DOHH2 (cell line): ENCODE measurements around the gene MMEL1.

Experiments
- H3F3A ChIP-seq: fragments of 200-600 bp; sonication (generic), shearing (Covaris generic); 2 replicates; pipeline ENCODE4 v1.6.0; 2016; ENCODE audit warnings: antibody characterized with exemption, mild to moderate bottlenecking; ENCODE audit not compliant: control insufficient read depth, insufficient read depth
- H3K27ac ChIP-seq: fragments of 200-600 bp; sonication (generic); 2 replicates; pipeline ENCODE4 v1.5.1; 2014; ENCODE audit warnings: low read depth, mild to moderate bottlenecking, low read length, moderate library complexity
- H3K27me3 ChIP-seq: fragments of 200-600 bp; sonication (generic); 2 replicates; pipeline ENCODE4 v1.6.1; 2014; ENCODE audit warnings: mild to moderate bottlenecking, low read length, mixed read lengths; ENCODE audit not compliant: control insufficient read depth
- H3K36me3 ChIP-seq: fragments of 200-600 bp; sonication (generic); 2 replicates; pipeline ENCODE4 v1.6.1; 2014; ENCODE audit warnings: mild to moderate bottlenecking, low read length, moderate library complexity, mixed read lengths; ENCODE audit not compliant: control insufficient read depth
- H3K4me1 ChIP-seq: fragments of 200-600 bp; sonication (generic); 2 replicates; pipeline ENCODE4 v1.6.1; 2014; ENCODE audit warnings: mild to moderate bottlenecking, low read length, mixed read lengths; ENCODE audit not compliant: control insufficient read depth
- H3K4me2 ChIP-seq: fragments of 200-600 bp; sonication (generic); 2 replicates; pipeline ENCODE4 v1.6.0; 2014; ENCODE audit warnings: mild to moderate bottlenecking, low read length, moderate library complexity
- H3K4me3 ChIP-seq: fragments of 200-600 bp; sonication (generic); 2 replicates; pipeline ENCODE4 v1.5.1; 2014; ENCODE audit warnings: mild to moderate bottlenecking, low read length, mixed read lengths
- H3K79me2 ChIP-seq: fragments of 200-600 bp; sonication (generic); 2 replicates; pipeline ENCODE4 v1.6.1; 2014; ENCODE audit warnings: mild to moderate bottlenecking, low read length, mixed read lengths; ENCODE audit not compliant: control insufficient read depth
- H3K9me2 ChIP-seq: fragments of 200-600 bp; sonication (generic); replicated peaks from 2 replicates; pipeline ENCODE4 v1.6.1; 2014; ENCODE audit warnings: mild to moderate bottlenecking, low read length, mixed read lengths; ENCODE audit not compliant: control insufficient read depth
- H3K9me3 ChIP-seq: fragments of 200-600 bp; sonication (generic); 2 replicates; pipeline ENCODE4 v1.6.1; 2014; ENCODE audit warnings: antibody characterized with exemption, low read length, mixed read lengths; ENCODE audit not compliant: control insufficient read depth, insufficient read depth
- H4K20me1 ChIP-seq: fragments of 200-600 bp; sonication (generic); 2 replicates; pipeline ENCODE4 v1.6.0; 2014; ENCODE audit warnings: low read depth, mild to moderate bottlenecking, antibody characterized with exemption, low read length, moderate library complexity; ENCODE audit not compliant: control insufficient read depth, insufficient read depth
- EZH2phosphoT487 ChIP-seq: fragments of 200-600 bp; sonication (generic); IDR thresholded peaks from 2 replicates; pipeline ENCODE4 v1.6.1; 2017; ENCODE audit warnings: borderline replicate concordance, mild to moderate bottlenecking, antibody characterized with exemption, low read length, moderate library complexity, mixed read lengths
- TF ChIP-seq, protein P1 (sequence below): fragments of 200-600 bp; sonication (generic); IDR thresholded peaks from one replicate; pipeline ENCODE4 v1.5.1; 2014; ENCODE audit warnings: antibody characterized with exemption, mild to moderate bottlenecking, low read depth, low read length; ENCODE audit not compliant: poor library complexity, severe bottlenecking

Gene MMEL1

DNA sequence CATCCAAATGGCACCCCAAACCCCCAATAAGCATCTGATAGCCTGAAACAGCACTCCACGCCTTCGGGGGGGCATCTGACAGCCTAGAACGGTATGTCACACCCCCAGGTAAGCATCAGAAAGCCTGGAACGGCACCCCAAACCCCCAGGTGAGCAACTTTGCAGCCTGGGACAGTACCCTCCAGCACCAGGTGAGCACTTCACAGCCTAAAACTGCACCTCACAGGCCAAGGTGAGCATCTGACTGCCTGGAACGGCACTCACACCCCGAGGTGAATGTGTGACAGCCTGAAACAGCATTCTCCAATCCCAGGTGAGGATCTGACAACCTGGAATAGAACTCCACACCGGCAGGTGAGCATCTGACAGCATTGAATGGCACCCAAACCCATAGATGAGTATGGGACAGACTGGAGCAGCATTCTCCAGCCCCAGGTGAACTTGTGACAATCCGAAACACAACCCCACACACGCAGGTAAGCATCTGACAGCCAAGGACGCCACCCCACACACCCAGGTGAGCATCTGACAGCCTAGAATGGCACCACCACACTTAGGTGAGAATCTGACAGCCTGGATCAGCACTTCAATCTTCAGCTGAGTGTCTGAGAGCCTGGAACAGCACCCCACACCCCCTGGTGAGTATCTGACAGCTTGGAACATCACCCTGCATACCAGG lies 18.3 kb upstream of the MMEL1 start:
- Histone ChIP-seq H4K20me1 (peaks cover 3% of the 10 kb centered on the region; the same call in 1 of the 2 replicates), H3K36me3 (no peaks in the 10 kb centered on the region), H3K27ac (no peak overlapping the region), H3K27me3 (no peaks in the 10 kb centered on the region), H3K9me3 (0 out of 2 replicates have a peak, but pooled peaks cover 3% of the 10 kb centered on the region), H3F3A (no peaks in the 10 kb centered on the region), H3K4me3 (no peak overlapping the region), H3K4me2 (no peak overlapping the region), H3K9me2 (no peaks in the 10 kb centered on the region), H3K4me1 (no peaks in the 10 kb centered on the region), H3K79me2 (no peaks in the 10 kb centered on the region)
- no peak for TF ChIP-seq EZH2phosphoT487
- TF ChIP-seq, protein P1, sequence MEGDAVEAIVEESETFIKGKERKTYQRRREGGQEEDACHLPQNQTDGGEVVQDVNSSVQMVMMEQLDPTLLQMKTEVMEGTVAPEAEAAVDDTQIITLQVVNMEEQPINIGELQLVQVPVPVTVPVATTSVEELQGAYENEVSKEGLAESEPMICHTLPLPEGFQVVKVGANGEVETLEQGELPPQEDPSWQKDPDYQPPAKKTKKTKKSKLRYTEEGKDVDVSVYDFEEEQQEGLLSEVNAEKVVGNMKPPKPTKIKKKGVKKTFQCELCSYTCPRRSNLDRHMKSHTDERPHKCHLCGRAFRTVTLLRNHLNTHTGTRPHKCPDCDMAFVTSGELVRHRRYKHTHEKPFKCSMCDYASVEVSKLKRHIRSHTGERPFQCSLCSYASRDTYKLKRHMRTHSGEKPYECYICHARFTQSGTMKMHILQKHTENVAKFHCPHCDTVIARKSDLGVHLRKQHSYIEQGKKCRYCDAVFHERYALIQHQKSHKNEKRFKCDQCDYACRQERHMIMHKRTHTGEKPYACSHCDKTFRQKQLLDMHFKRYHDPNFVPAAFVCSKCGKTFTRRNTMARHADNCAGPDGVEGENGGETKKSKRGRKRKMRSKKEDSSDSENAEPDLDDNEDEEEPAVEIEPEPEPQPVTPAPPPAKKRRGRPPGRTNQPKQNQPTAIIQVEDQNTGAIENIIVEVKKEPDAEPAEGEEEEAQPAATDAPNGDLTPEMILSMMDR = no peak

DNA sequence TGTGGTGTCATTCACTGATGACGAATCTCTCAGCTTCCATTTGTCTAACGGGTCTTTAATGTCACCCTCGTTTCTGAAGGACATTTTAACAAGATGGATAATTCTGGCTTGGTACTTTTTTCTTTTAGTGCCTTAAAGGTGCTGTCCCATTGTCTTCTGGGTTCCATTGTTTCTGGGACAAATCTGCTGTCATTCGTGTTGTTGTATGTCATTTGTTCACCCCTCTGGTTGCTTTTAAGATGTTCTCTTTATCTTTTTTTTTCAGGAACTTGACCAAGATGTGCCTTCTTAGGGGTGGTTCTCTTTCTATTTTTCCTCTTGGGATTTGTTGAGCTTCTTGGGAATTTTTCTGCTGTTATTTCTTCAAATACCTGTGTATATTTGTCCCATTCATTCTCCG lies 14.0 kb upstream of the MMEL1 start:
- no peak overlapping the region for H3K27ac ChIP-seq
- no peaks in the 10 kb centered on the region for H3K36me3 ChIP-seq
- H3K9me2 ChIP-seq = no peaks in the 10 kb centered on the region
- no peak overlapping the region for H3K4me3 ChIP-seq
- no peaks in the 10 kb centered on the region for H3K27me3 ChIP-seq
- peaks cover 11% of the 10 kb centered on the region for H3K4me1 ChIP-seq
- TF ChIP-seq EZH2phosphoT487 = no peak
- TF ChIP-seq, protein P1 = no peak
- no peaks in the 10 kb centered on the region for H4K20me1 ChIP-seq
- no peak overlapping the region for H3K4me2 ChIP-seq
- H3K79me2 ChIP-seq = peaks cover 3% of the 10 kb centered on the region; the same call in 1 of the 2 replicates
- 0 out of 2 replicates have a peak, but pooled peaks cover 3% of the 10 kb centered on the region for H3K9me3 ChIP-seq
- H3F3A ChIP-seq = no peaks in the 10 kb centered on the region

DNA sequence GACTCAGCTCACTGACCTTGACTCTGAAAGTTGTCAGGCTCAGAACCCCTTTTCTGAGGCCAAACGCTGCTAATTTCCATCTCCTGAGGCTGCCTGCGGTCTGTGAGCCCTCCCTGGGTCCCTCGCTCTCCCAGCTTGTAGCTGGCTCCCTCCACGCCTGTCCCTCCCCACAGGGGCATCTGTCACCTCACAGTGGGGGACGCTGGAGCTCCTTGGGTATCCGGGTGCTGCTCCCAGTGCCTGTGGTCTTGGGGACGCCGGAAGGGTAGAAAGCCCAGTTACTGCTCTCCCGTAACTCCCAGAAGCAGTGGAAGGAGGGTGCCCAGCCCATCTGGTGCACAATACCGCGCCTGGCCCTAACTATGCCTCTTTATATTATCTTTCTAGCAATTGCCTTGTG lies 13.0 kb upstream of the MMEL1 start:
- H3K27me3 ChIP-seq = no peaks in the 10 kb centered on the region
- H3K4me2 ChIP-seq = no peak overlapping the region
- H3K9me3 ChIP-seq = 0 out of 2 replicates have a peak, but pooled peaks cover 3% of the 10 kb centered on the region
- H3K4me3 ChIP-seq = no peak overlapping the region
- no peaks in the 10 kb centered on the region for H3K9me2 ChIP-seq
- H3K27ac ChIP-seq = no peak overlapping the region
- no peaks in the 10 kb centered on the region for H4K20me1 ChIP-seq
- H3F3A ChIP-seq = no peaks in the 10 kb centered on the region
- TF ChIP-seq, protein P1 = no peak
- TF ChIP-seq EZH2phosphoT487 = no peak
- H3K36me3 ChIP-seq = no peaks in the 10 kb centered on the region
- H3K4me1 ChIP-seq = peaks cover 11% of the 10 kb centered on the region
- peaks cover 3% of the 10 kb centered on the region; the same call in 1 of the 2 replicates for H3K79me2 ChIP-seq
